ENCODE measurements around the gene FGF14.

Gene FGF14

DNA sequence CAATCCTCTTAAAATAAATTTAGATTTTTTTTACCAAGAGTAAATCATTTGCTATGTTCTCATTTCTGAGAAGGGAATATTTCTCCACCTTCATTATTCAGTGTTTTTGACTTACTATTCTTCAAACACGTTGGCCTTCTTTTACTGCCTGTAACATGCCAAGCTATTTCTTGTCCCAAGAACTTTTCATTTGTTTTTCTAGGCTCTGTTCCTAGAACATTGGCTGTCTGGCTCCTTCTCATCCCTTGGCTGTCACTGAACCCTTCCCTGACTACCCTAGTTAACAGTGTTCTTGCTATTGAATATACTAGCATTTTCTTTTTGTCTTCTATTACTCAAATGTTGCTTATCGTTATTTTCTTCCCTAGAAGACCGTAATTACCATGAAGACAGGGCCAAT, 701.2 kb downstream of the FGF14 start:
- no peak for DNase-seq

DNA sequence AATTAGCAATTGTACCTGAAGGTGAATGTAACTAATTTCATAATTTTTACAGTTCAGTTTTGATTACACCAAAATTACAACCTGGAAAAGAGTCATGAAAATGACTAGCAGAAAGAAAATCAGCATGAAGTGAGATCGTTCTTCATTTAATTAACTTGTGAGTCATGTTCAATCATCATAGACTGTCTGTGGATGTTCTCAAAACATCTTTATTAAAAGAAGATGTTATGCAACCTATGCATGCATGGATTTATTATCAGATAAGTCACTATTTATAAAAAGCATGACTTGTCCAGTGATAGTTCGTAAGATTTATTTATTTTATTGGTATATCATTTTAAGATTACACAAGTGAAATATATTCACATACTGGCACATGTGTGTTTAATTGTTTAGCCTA, 703.4 kb downstream of the FGF14 start:
- DNase-seq, result no peak

DNA sequence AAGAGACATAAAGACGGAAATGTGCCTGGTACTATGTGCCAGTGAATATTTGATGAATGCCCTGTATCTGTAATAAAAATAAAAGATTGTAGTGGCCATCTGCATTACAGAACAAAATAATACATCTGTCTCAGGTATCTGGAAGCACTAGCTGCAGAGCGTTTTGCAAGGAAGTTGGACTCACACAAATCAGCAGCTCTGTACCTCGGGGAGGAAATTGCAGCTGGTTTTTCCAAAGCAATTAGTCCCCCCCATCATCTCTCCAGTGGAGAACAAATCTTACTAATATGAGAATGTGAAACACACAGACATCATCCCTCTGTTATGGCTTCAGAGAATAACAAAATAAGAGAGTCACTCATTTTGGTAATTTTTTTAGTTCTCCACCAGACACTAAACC, 704.1 kb downstream of the FGF14 start:
- no peak for DNase-seq

DNA sequence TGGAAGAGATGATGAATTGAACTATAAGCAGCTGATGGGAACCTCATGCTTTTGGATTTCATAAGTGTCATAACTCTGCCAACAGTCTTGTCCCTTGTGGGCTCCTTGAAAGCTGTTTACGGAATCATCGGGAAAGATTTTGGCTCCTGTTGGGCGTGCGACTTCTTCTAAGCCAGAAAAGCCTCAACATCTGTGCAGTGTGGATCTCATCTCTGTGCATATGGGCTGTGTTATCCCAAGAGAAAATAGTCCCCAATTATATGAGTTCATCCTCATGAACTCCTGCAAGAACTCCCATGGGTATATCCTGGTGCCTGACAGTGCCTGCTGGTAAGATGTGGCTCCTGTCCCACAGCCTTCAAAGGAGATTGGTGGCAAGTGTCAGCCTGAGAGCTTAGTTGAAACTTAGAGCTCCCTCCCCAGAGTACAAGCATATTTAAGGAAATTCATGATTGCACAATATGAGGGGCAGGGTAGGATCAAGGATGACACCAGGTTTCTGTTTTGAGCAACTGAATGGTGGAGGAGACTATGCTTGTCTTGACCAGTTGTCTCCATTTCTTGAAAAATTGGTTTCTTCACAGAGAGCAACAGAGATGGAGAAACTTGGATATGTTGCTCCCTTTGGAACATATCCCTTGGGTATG, 705.9 kb downstream of the FGF14 start:
- DNase-seq, result no peak

DNA sequence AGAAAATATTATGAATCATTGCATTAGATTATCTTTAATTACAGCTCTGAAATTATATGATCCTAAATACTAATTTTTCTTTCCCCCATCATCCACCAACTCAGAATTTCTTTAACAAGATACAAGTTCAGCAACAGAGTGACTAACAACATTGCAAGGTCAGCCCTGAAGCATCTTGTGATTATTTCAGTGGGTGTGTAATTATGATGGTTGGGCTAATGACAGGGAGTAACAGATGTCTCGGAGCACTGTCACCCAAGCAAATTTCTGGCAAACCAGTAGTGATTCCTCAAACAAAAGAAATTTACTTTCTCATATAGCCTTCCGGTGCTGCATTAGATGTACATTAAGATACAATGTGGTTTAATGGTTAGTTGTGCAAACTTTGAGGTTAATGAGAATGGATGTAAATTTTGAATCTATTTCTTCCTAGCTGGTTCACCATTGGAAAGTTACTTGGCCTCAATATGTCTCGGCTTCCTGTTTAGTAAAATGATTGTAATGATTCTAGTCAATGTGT, 710.4 kb downstream of the FGF14 start:
- DNase-seq, result no peak

DNA sequence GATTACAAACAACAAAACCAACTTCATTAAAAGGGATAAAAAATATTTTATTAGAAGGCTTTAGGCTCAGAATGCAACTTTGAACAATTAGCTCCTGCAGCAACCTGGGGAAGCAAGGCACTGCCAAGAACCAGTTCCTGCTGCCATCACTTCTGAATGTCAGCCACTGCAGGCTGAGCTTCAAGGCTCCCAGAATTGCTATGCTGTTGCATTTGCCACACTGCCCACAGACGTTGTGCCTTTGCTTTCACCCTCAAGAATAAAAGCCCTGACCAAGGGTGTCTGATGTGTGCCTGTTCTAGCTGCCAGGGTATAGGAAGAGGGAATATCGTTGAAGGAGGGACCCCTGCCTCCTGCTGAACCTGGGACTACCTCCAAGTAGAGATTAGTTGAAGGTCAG, 711.0 kb downstream of the FGF14 start:
- DNase-seq, result no peak

DNA sequence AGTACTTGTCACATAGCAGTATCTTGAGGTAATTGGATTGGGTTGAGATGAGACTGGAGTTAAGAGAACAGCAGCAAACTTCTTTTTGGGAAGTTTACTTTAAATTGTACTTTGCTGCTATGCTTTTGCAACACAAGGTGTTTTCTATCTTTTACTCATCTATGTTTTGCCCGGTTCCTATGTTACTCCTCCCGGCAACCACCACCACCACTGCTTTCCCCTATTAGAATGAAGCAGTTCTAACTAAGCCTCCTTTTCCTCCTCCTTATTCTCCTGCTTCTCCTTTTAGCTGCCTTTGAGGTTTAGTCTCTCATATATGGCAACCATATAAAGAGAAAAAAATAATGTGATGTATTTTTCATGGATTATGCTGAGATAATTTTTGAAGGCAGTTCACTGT, 715.8 kb downstream of the FGF14 start:
- DNase-seq, result no peak

DNA sequence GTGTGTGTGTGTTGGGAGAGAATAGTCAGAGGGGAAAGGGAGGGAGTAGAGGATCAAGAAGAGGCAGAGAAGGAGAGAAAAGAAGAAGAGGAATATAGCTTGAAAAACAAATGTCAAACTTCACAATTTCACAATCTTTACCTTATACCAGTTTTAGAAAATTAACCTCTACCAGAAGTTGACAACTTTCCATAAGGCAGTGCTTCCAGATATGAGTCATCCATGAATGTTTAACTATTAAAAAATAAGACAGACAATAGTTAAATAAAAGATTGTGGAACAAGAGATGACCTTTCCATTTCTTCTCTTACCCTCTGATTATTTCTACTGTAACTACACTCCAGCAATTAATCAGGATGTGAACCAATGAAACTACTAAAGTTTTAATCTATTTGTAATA, 720.0 kb downstream of the FGF14 start:
- DNase-seq, result no peak

DNA sequence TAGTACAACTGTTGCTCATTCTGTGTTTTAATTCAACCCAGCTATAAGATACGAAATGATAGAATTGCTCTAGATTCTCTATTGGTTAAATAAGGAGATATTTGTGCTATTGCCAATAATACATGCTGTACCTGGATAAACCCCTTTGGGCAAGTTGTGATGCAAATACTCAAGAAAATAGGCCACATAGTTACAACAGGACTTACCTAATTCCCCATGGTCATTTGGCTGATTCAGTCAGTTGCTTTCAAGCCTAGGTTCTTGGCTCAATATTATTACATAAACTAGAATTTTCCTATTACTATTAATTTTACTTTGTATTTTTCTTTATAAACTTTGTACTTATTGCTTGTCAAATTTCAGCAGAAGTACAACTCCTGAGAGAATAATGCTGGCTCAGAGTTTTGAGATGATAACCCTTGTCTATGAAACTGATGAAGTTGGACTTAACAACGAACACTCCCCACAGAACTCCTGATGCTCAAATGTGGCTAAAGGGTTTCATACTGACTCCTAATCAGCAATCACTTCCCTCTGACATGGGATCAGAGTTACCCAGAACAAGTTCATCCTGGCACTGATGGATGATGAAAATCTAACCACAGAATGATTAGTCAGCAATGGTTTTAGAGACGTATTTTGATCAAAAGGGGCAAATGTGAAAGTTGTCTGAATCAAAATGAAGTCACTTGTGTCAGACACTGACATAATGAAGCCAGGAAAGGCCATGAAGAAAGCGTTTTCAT, 728.3 kb downstream of the FGF14 start:
- no peak for DNase-seq

DNA sequence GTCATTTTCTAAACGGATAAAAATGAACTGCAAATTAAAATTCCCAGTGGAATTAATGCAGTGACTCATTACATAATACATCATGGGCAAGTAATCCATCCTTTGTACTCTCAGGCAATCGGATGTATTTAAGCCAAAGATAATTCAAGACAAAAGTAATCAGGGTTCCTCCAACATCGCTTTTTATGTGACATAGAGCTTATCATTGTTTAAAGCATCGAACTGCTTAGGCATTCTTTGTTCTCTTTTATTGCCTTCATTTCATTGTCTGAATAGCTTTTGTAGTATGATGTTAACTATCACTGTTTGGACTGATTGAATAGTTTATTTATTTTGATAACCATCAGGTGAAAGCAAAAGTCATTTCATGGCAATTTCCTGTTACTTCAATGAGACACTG, 740.0 kb downstream of the FGF14 start:
- no peak for DNase-seq

Data from activated CD4-positive, alpha-beta T cell treated with anti-CD3 and anti-CD28 coated beads for 48 hours (primary cell).